H1 (cell line): ENCODE results near the gene CAV3. TPM values are rescaled to one million over a fixed set of nuclear protein-coding genes. Genes with fewer than 3 reads are reported as not detected.

Source experiments
- MAFK ChIP-seq: IDR thresholded peaks from 2 replicates; pipeline ENCODE4 v1.6.1; 2012; ENCODE audit warnings: low read depth, mild to moderate bottlenecking, improper control_type of control experiment, low read length
- RNF2 ChIP-seq: fragments of 200-900, 300-1000 bp; sonication (generic); IDR thresholded peaks from 2 replicates; pipeline ENCODE4 v1.7.1; 2016; ENCODE audit warnings: borderline replicate concordance, low read depth, mild to moderate bottlenecking, antibody characterized with exemption, low read length; ENCODE audit not compliant: poor library complexity, severe bottlenecking; ENCODE audit errors: missing control alignments
- YY1 ChIP-seq: IDR thresholded peaks from 2 replicates; pipeline ENCODE4 v1.6.1; 2011; ENCODE audit warnings: low read depth, mild to moderate bottlenecking, low read length
- polyA plus RNA-seq, 7 experiments: library from polyadenylated mRNA; depleted of rRNA in 3 of 7; stranded (reverse) in 5 of 7; unstranded in 2 of 7; fragments of >200 nt in 5 of 7; fragments of 200-250 nt in 2 of 7; gene quantifications; 1 replicate in 5 of 7; 2 replicates in 1 of 7; 4 replicates in 1 of 7; pipeline versions ENCODE4 v1.2.1 to v1.2.3, GENCODE V29; 2011 to 2013; ENCODE audit warnings: missing spikeins in 2 of 7, mixed read lengths in 2 of 7
- total RNA-seq: library from RNA; stranded (reverse); fragmentation: NEBNext Ultra II Directional; extraction: Animal tissue kit (Norgen Biotek cat#: 25700); gene quantifications from 2 replicates; pipeline ENCODE4 v1.2.1, GENCODE V29; 2021
- TF ChIP-seq, protein P1 (sequence below): fragments of 300-600 bp; sonication (generic); IDR thresholded peaks from 2 replicates; pipeline ENCODE4 v1.7.1; 2012; ENCODE audit warnings: low read length, moderate library complexity, mild to moderate bottlenecking, inconsistent platforms; ENCODE audit not compliant: insufficient replicate concordance

CAV3 gene
- total and polyA plus RNA-seq, 2 of the 8 experiments (the other 6 are each of a cell fraction or from before 2014, with no cell fraction given): not detected

DNA sequence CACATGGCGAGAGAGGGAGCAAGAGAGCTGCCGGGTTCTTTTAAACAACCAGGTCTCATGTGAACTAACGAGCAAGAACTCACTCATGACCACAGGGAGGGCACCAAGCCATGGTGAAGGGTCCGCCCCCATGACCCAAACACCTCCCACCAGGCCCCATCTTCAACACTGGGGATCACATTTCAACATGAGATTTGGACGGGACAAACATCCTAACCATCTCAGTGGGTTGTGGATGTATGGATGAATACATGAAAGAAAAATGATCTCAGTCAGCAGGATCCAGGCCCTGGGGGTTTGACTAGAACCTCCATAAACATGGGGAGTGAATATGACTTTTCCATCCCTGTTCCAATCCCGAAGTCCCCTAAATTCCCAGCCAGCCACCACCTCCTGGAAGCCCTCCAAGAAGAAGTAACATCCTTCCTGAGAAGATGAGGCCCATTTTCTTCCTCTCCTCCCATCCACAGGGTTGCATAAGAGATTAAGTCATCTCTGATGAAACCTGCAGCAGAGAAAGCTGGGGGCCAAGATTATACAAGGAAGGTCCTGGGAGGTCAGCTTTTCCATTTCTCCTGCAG, 9.5 kb downstream of the CAV3 start (continued):
- TF ChIP-seq, protein P1, sequence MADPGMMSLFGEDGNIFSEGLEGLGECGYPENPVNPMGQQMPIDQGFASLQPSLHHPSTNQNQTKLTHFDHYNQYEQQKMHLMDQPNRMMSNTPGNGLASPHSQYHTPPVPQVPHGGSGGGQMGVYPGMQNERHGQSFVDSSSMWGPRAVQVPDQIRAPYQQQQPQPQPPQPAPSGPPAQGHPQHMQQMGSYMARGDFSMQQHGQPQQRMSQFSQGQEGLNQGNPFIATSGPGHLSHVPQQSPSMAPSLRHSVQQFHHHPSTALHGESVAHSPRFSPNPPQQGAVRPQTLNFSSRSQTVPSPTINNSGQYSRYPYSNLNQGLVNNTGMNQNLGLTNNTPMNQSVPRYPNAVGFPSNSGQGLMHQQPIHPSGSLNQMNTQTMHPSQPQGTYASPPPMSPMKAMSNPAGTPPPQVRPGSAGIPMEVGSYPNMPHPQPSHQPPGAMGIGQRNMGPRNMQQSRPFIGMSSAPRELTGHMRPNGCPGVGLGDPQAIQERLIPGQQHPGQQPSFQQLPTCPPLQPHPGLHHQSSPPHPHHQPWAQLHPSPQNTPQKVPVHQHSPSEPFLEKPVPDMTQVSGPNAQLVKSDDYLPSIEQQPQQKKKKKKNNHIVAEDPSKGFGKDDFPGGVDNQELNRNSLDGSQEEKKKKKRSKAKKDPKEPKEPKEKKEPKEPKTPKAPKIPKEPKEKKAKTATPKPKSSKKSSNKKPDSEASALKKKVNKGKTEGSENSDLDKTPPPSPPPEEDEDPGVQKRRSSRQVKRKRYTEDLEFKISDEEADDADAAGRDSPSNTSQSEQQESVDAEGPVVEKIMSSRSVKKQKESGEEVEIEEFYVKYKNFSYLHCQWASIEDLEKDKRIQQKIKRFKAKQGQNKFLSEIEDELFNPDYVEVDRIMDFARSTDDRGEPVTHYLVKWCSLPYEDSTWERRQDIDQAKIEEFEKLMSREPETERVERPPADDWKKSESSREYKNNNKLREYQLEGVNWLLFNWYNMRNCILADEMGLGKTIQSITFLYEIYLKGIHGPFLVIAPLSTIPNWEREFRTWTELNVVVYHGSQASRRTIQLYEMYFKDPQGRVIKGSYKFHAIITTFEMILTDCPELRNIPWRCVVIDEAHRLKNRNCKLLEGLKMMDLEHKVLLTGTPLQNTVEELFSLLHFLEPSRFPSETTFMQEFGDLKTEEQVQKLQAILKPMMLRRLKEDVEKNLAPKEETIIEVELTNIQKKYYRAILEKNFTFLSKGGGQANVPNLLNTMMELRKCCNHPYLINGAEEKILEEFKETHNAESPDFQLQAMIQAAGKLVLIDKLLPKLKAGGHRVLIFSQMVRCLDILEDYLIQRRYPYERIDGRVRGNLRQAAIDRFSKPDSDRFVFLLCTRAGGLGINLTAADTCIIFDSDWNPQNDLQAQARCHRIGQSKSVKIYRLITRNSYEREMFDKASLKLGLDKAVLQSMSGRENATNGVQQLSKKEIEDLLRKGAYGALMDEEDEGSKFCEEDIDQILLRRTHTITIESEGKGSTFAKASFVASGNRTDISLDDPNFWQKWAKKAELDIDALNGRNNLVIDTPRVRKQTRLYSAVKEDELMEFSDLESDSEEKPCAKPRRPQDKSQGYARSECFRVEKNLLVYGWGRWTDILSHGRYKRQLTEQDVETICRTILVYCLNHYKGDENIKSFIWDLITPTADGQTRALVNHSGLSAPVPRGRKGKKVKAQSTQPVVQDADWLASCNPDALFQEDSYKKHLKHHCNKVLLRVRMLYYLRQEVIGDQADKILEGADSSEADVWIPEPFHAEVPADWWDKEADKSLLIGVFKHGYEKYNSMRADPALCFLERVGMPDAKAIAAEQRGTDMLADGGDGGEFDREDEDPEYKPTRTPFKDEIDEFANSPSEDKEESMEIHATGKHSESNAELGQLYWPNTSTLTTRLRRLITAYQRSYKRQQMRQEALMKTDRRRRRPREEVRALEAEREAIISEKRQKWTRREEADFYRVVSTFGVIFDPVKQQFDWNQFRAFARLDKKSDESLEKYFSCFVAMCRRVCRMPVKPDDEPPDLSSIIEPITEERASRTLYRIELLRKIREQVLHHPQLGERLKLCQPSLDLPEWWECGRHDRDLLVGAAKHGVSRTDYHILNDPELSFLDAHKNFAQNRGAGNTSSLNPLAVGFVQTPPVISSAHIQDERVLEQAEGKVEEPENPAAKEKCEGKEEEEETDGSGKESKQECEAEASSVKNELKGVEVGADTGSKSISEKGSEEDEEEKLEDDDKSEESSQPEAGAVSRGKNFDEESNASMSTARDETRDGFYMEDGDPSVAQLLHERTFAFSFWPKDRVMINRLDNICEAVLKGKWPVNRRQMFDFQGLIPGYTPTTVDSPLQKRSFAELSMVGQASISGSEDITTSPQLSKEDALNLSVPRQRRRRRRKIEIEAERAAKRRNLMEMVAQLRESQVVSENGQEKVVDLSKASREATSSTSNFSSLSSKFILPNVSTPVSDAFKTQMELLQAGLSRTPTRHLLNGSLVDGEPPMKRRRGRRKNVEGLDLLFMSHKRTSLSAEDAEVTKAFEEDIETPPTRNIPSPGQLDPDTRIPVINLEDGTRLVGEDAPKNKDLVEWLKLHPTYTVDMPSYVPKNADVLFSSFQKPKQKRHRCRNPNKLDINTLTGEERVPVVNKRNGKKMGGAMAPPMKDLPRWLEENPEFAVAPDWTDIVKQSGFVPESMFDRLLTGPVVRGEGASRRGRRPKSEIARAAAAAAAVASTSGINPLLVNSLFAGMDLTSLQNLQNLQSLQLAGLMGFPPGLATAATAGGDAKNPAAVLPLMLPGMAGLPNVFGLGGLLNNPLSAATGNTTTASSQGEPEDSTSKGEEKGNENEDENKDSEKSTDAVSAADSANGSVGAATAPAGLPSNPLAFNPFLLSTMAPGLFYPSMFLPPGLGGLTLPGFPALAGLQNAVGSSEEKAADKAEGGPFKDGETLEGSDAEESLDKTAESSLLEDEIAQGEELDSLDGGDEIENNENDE: no peak
- TF ChIP-seq MAFK (no peak), RNF2 (no peak), YY1 (no peak)
